Tibial artery (tissue), 4 donors: ENCODE data around the gene MSRB3.

ENCODE experiments used
- DNase-seq, 2 donors: peaks; one replicate each; pipeline ENCODE4 v3.0.0-alpha.2; 2019
- H3K27ac ChIP-seq, 2 donors: fragments of 200-600 bp; sonication (generic) in 1 of 2; 1 replicate in 1 of 2; 2 replicates in 1 of 2; pipeline ENCODE4 v1.5.1; 2018 to 2019; ENCODE audit warnings: mild to moderate bottlenecking in 1 of 2
- H3K27me3 ChIP-seq, 2 donors: fragments of 200-600 bp; sonication (generic) in 1 of 2; one replicate each; pipeline versions ENCODE4 v1.5.1 to v1.6.0; 2016 to 2019
- H3K36me3 ChIP-seq, 3 donors: fragments of 200-600 bp; sonication (generic) in 2 of 3; one replicate each; pipeline ENCODE4 v1.5.1; 2016 to 2019; ENCODE audit warnings: mild to moderate bottlenecking in 2 of 3
- H3K4me1 ChIP-seq, 4 donors: fragments of 200-600 bp; sonication (generic) in 2 of 4; 1 replicate in 3 of 4; 2 replicates in 1 of 4; pipeline ENCODE4 v1.5.1; 2016 to 2019
- H3K4me3 ChIP-seq, 2 donors: fragments of 200-600 bp; sonication (generic) in 1 of 2; 1 replicate in 1 of 2; 2 replicates in 1 of 2; pipeline ENCODE4 v1.5.1; 2018 to 2019; ENCODE audit warnings: mild to moderate bottlenecking in 2 of 2
- H3K9me3 ChIP-seq, 3 donors: fragments of 200-600 bp; sonication (generic) in 1 of 3; one replicate each; pipeline ENCODE4 v1.5.1; 2016 to 2019
- CTCF ChIP-seq, 2 experiments: fragments of 200-600 bp in 1 of 2; fragments of 450-650 bp in 1 of 2; IDR thresholded peaks; one replicate each; pipeline ENCODE4 v1.5.1; 2017 to 2019; ENCODE audit warnings: antibody characterized with exemption in 2 of 2, mild to moderate bottlenecking in 1 of 2, moderate library complexity in 1 of 2
- intact Hi-C: fragments of 100-400 bp; cut with DNase I; formaldehyde crosslinking; loops from one replicate; pipeline ENCODE4 v1.15.0; 2023; ENCODE audit warnings: low total_unique reads

Gene MSRB3

GRCh38 chr12:65427646-65428045 lies 149.2 kb downstream of the MSRB3 start:
- no peak overlapping the region for H3K27ac ChIP-seq
- no peak for TF ChIP-seq CTCF (IDR thresholded peaks at IDR 0.05)
- intact Hi-C loops: no loop called here

GRCh38 chr12:65430006-65430405 lies 151.5 kb downstream of the MSRB3 start:
- H3K27ac ChIP-seq: no peak overlapping the region
- intact Hi-C loops: no loop called here
- H3K36me3 ChIP-seq: peaks cover 0 to 9% (median 0%) of the 10 kb centered on the region in 3 donors
- H3K4me3 ChIP-seq: no peak overlapping the region
- TF ChIP-seq CTCF (IDR thresholded peaks at IDR 0.05): no peak
- no peak for DNase-seq
- peaks cover 0 to 30% (median 2%) of the 10 kb centered on the region in 4 donors for H3K4me1 ChIP-seq
- H3K9me3 ChIP-seq: peaks cover 0 to 17% (median 10%) of the 10 kb centered on the region in 3 donors
- no peaks in the 10 kb centered on the region for H3K27me3 ChIP-seq

More at GRCh38 chr12:65427646-65428045, 149.2 kb downstream of the MSRB3 start:
- Histone ChIP-seq H3K27me3 (no peaks in the 10 kb centered on the region), H3K36me3 (peaks cover 0 to 9% (median 0%) of the 10 kb centered on the region in 3 donors), H3K9me3 (peaks cover 0 to 17% (median 10%) of the 10 kb centered on the region in 3 donors), H3K4me3 (no peak overlapping the region), H3K4me1 (peaks cover 0 to 24% (median 2%) of the 10 kb centered on the region in 4 donors)
- no peak for DNase-seq

GRCh38 chr12:65430571-65431306 lies 152.3 kb downstream of the MSRB3 start:
- intact Hi-C loops: no loop called here
- DNase-seq: no peak
- Histone ChIP-seq H3K27ac (no peak overlapping the region), H3K4me1 (peaks cover 0 to 30% (median 2%) of the 10 kb centered on the region in 4 donors), H3K36me3 (peaks cover 0 to 8% (median 0%) of the 10 kb centered on the region in 3 donors), H3K27me3 (no peaks in the 10 kb centered on the region), H3K9me3 (peaks cover 0 to 15% (median 10%) of the 10 kb centered on the region in 3 donors), H3K4me3 (no peak overlapping the region)
- TF ChIP-seq CTCF (IDR thresholded peaks at IDR 0.05): no peak

GRCh38 chr12:65432114-65432513 lies 153.6 kb downstream of the MSRB3 start:
- Histone ChIP-seq H3K36me3 (no peaks in the 10 kb centered on the region), H3K4me1 (peaks cover 0 to 30% (median 2%) of the 10 kb centered on the region in 4 donors), H3K27ac (no peak overlapping the region), H3K4me3 (no peak overlapping the region), H3K27me3 (no peaks in the 10 kb centered on the region), H3K9me3 (peaks cover 0 to 3% (median 2%) of the 10 kb centered on the region in 3 donors)
- intact Hi-C loops: no loop called here
- TF ChIP-seq CTCF (IDR thresholded peaks at IDR 0.05): no peak
- DNase-seq: no peak

GRCh38 chr12:65432651-65433050 lies 154.2 kb downstream of the MSRB3 start:
- H3K36me3 ChIP-seq: no peaks in the 10 kb centered on the region
- H3K27me3 ChIP-seq: no peaks in the 10 kb centered on the region
- peaks cover 0 to 30% (median 2%) of the 10 kb centered on the region in 4 donors for H3K4me1 ChIP-seq
- no peaks in the 10 kb centered on the region for H3K9me3 ChIP-seq
- no peak overlapping the region for H3K4me3 ChIP-seq
- no peak for DNase-seq
- intact Hi-C loops: no loop called here
- no peak overlapping the region for H3K27ac ChIP-seq
- TF ChIP-seq CTCF (IDR thresholded peaks at IDR 0.05): no peak
